Measurements from ENCODE around the gene MPL.

- no peak for TF ChIP-seq POLR2AphosphoS5 (IDR thresholded peaks at IDR 0.05)
- TF ChIP-seq CTCF (IDR thresholded peaks at IDR 0.05) = no peak
Measured at GRCh38 chr1:43311521-43311920, 26.1 kb upstream of the MPL start.
